Testis (tissue), 3 donors: ENCODE data around the gene GMPPB. TPM values are rescaled to one million over a fixed set of nuclear protein-coding genes. Genes with fewer than 3 reads are reported as not detected.

ENCODE experiments used
- DNase-seq: peaks from one replicate; pipeline ENCODE4 v3.0.0-alpha.2; 2019
- H3K27ac ChIP-seq, 2 donors: fragments of 200-600 bp; sonication (generic); one replicate each; pipeline ENCODE4 v1.5.1; 2019
- H3K27me3 ChIP-seq: fragments of 200-600 bp; sonication (generic); one replicate; pipeline ENCODE4 v1.5.1; 2019
- H3K36me3 ChIP-seq: fragments of 200-600 bp; sonication (generic); one replicate; pipeline ENCODE4 v1.5.1; 2017; ENCODE audit warnings: low read depth; ENCODE audit errors: missing control alignments
- H3K4me1 ChIP-seq: fragments of 200-600 bp; sonication (generic); one replicate; pipeline ENCODE4 v1.5.1; 2019
- H3K4me3 ChIP-seq, 2 donors: fragments of 200-600 bp; sonication (generic); one replicate each; pipeline ENCODE4 v1.5.1; 2017 to 2019
- H3K9me3 ChIP-seq: fragments of 200-600 bp; sonication (generic); one replicate; pipeline ENCODE4 v1.5.1; 2017
- POLR2A ChIP-seq: fragments of 450-650 bp; IDR thresholded peaks from one replicate; pipeline ENCODE4 v1.6.1; 2017; ENCODE audit warnings: antibody characterized with exemption, mild to moderate bottlenecking, moderate library complexity
- WGBS, 2 donors: methylation state at CpG; one replicate each; pipeline ENCODE4 v1.1.5; 2018; 5-methylcytosine and 5-hydroxymethylcytosine counted together
- intact Hi-C: fragments of 100-400 bp; cut with DNase I; formaldehyde crosslinking; loops from one replicate; pipeline ENCODE4 v1.15.1; 2023; ENCODE audit warnings: low total_unique reads
- polyA plus RNA-seq: library from polyadenylated mRNA; stranded (reverse); fragments of 350-450 nt; fragmentation: Illumina TruSeq; extraction: RNeasy Lipid Tissue Mini Kit (QIAGEN cat#74804); gene quantifications from one replicate; pipeline ENCODE4 v1.2.3, GENCODE V29; 2014; ENCODE audit warnings: low read depth, low replicate concordance; ENCODE audit not compliant: insufficient read depth
- total RNA-seq, 2 donors: library from RNA; depleted of rRNA; stranded (reverse); fragments of >200 nt; gene quantifications; one replicate each; pipeline ENCODE4 v1.2.3, GENCODE V29; 2016
- TF ChIP-seq, protein P1 (sequence below), 3 experiments: fragments of 450-650 bp in 2 of 3; fragments of 200-600 bp in 1 of 3; sonication (generic) in 1 of 3; IDR thresholded peaks; one replicate each; pipeline ENCODE4 v1.5.1; 2016 to 2019; ENCODE audit warnings: antibody characterized with exemption in 3 of 3, mild to moderate bottlenecking in 2 of 3, moderate library complexity in 1 of 3

GMPPB gene
- total and polyA plus RNA-seq, 3 donors from 2014 or later = 15.7 to 23.4 (median 16.8) TPM

DNA sequence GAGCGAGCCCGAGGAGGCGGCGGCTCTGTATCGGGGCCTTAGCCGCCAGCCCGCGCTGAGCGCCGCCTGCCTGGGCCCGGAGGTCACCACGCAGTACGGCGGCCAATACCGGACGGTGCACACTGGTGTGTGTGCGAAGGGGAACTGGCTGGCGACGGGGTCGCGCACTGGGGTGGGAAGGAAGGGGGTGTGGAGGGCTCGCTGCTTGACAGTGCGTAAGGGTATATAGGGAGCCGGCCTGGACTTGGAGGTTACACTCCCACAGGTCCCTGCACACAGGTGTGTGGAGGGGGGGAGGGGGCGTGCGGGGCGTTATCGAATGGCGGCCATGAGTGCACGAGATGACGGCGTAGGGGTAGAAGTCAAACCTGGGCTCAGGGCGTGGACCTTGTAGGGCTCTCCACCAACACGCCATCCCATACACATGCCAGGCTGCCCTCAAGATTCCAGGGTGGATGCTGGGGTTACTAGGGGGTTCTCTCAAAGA lies 49.2 kb downstream of the GMPPB start:
- intact Hi-C loops = loop anchor here (10.0 kb wide), 1 partner anchor 130 kb away; no protein-coding TSS in a partner anchor
- peak; percentile 29 for DNase-seq
- 1 to 11% methylated on average over 18 to 25 of the region's 34 CpGs for WGBS, 2 donors

DNA sequence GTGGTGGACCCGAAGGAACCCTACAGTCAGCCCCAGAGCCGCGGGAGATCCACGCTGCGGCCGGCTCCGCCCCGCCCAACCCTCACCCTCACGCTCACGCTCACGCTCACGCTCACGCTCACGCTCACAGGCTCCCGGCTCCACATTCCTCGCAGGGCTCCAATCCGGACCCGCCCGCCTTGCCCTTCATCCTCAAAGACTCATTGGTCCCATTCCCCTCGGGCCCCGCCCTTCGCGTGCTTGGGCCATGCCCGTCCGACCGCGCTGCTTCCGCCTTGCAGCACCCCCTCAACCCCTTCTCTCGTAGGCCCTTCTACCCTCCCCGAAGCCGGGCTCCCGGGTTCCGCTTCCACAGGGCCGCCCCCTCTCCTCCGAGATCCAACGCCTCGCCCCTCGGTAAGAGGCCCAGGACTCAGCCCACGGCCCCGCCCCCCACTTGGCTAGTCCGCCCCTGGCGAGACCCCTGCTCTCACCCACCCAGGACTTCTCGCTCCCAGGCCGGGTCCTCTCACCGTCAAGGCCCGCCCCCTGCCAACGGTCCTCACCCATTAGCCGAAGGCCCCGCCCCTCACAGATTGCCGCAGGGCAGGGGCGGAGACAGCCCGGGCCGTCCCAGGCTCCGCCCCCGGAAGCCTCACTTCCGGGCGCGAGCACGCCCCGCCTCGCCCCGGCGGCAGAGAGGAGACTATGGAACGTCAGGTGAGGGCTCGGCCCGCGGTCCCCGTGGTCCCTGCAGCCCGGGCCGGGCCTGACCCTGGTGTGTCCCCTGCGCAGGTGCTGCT lies 49.8 kb downstream of the GMPPB start, which contains the start of gene APEH:
Gene APEH, plus strand, starts transcription at position 637 of the 782 bp plus-strand sequence. Its CDS starts 51 bp downstream, at position 688.
- peak; percentile 97 for DNase-seq
- TF ChIP-seq, protein P1, sequence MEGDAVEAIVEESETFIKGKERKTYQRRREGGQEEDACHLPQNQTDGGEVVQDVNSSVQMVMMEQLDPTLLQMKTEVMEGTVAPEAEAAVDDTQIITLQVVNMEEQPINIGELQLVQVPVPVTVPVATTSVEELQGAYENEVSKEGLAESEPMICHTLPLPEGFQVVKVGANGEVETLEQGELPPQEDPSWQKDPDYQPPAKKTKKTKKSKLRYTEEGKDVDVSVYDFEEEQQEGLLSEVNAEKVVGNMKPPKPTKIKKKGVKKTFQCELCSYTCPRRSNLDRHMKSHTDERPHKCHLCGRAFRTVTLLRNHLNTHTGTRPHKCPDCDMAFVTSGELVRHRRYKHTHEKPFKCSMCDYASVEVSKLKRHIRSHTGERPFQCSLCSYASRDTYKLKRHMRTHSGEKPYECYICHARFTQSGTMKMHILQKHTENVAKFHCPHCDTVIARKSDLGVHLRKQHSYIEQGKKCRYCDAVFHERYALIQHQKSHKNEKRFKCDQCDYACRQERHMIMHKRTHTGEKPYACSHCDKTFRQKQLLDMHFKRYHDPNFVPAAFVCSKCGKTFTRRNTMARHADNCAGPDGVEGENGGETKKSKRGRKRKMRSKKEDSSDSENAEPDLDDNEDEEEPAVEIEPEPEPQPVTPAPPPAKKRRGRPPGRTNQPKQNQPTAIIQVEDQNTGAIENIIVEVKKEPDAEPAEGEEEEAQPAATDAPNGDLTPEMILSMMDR (IDR thresholded peaks at IDR 0.05) = no peak
- TF ChIP-seq POLR2A = peak; percentile 54
- H3K4me1 ChIP-seq = peaks cover 12% of the 10 kb centered on the region
- intact Hi-C loops = loop anchor here (10.0 kb wide), 1 partner anchor 129 kb away; no protein-coding TSS in a partner anchor
- peak within 1 kb of the TSS; percentile 78 to 82 for H3K4me3 ChIP-seq
- WGBS, 2 donors = 1% methylated on average over 28 to 48 of the region's 71 CpGs
- no peaks in the 10 kb centered on the region for H3K36me3 ChIP-seq
- peak within 1 kb of the TSS; percentile 73 to 88 for H3K27ac ChIP-seq
- no peaks in the 10 kb centered on the region for H3K27me3 ChIP-seq
- H3K9me3 ChIP-seq = no peaks in the 10 kb centered on the region

More for the DNA sequence above, 49.2 kb downstream of the GMPPB start:
- H3K27ac ChIP-seq = peak overlapping the region; percentile 73 to 88
- TF ChIP-seq, protein P1 (IDR thresholded peaks at IDR 0.05) = no peak
- TF ChIP-seq POLR2A = no peak
- no peaks in the 10 kb centered on the region for H3K27me3 ChIP-seq
- H3K4me3 ChIP-seq = peak overlapping the region; percentile 78 to 82
- peaks cover 12% of the 10 kb centered on the region for H3K4me1 ChIP-seq
- H3K9me3 ChIP-seq = no peaks in the 10 kb centered on the region
- no peaks in the 10 kb centered on the region for H3K36me3 ChIP-seq

DNA sequence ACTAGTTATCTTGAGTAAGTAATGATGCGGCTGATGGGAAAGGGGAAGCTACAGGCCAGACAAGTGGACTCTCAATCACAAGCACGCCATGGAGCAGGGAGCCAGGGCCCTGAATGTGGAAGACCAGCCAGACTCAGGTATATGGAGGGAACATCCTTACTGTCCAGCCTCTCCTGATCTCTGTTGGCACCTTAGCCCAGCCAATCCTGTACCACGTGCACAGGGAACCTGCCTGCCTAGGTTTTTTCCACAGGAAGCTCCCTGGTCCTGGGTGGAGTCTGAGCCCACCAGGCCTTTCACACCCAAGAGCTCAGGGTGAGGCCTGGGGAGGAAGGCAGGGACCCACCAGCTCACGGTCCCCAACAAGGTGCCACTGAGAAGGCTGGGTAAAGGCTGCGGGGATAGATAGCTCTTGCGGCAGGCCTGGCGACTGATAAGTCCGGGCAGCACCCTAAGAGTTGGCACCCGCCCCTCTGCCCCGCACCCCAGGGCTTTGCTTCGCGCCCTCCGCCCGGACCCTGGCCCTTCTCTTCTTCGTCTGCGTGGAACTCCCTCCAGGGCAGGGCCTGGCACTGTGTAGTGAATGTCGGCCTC lies 50.5 kb downstream of the GMPPB start:
- Histone ChIP-seq H3K4me3 (peak overlapping the region; percentile 78 to 82), H3K27ac (peak overlapping the region; percentile 73 to 88), H3K4me1 (peaks cover 12% of the 10 kb centered on the region), H3K9me3 (no peaks in the 10 kb centered on the region), H3K36me3 (no peaks in the 10 kb centered on the region), H3K27me3 (no peaks in the 10 kb centered on the region)
- TF ChIP-seq POLR2A = no peak
- TF ChIP-seq, protein P1 (IDR thresholded peaks at IDR 0.05) = no peak
- intact Hi-C loops = loop anchor here (10.0 kb wide), 1 partner anchor 128 kb away; no protein-coding TSS in a partner anchor
- DNase-seq = peak; percentile 21
- WGBS, 2 donors = 16 to 24% methylated on average over 4 to 17 of the region's 17 CpGs

DNA sequence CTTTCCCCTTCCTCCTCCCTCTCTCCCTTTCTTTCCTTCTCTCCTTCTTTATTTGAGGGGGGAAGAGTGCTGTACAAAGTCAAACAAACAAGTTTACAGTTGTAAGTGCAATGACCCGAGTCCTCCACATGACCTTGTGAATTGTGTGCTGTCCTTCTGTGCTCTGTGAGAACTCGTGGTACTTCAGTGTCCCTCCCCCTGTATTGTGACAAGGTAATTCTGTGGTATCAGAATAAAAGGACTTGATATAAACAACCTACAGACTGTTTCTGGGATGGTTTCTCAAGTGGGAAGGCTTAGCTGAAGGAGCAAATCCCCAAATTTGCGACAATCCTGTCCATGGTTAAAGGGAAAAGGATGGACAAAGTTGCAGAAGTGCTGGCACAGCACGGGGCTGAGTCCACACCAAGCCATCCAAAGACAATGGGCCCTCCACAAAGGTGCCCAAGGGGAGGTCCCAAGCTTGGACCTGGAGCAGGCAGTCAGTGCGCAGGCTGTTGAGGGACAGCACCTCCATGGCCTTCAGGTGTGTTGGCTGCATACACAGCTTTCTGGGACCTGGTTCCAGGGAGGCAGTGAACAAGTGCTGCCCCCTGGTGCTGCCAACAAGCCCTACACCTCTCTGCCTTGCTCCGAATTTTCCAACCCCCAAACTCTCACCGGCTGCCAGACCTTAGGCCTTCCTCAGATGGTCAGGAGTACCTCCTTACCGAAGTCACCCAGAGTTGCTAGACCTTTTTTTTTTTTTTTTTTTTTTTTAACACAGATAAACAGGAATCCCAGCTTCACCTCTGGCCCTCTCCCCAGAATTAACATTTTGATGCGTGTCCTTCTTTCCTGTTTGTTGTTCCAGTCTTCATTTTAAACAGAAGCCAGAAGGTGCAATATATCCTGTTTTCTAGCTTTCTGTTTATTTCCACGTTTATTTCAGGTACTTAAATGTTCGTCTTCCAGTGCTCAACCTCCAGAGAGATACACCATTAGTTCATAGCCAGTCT lies 52.2 kb downstream of the GMPPB start:
- peaks cover 12% of the 10 kb centered on the region for H3K4me1 ChIP-seq
- H3K36me3 ChIP-seq = no peaks in the 10 kb centered on the region
- TF ChIP-seq, protein P1 (IDR thresholded peaks at IDR 0.05) = peak; percentile 57 to 68 (median 63)
- TF ChIP-seq POLR2A = no peak
- H3K9me3 ChIP-seq = no peaks in the 10 kb centered on the region
- H3K4me3 ChIP-seq = no peak overlapping the region
- no peak overlapping the region for H3K27ac ChIP-seq
- peak; percentile 69 for DNase-seq
- intact Hi-C loops = loop anchor here (10.0 kb wide), 1 partner anchor 127 kb away; no protein-coding TSS in a partner anchor
- no peaks in the 10 kb centered on the region for H3K27me3 ChIP-seq
- WGBS, 2 donors = 35 to 46% methylated on average over 11 of the region's 11 CpGs
